ENCODE results near the gene TEAD1. TPM values are rescaled to one million over a fixed set of nuclear protein-coding genes. Genes with fewer than 3 reads are reported as not detected.

TEAD1 gene
- total and polyA plus RNA-seq, 7 donors: 3.2 to 200 (median 155) TPM

DNA sequence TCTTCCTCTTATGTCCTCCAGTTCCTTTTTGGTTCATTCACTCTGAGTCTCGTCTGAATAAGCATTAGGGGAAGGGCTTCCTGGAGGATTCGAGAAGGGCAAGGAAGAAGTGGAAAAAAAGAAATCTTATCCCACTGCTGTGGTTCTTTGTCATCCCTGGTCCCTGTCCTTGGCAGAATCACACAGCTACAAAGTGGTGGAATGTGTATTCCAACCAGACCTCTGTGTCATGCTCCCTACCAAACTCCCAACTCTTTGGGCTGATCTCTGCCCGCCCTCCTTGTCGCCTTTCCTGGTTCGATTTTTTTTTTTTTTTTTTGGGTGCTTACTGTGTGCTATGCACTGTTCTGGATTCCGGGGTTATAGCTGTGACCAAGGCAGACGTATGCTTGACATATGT is 61.0 kb downstream of the TEAD1 start:
- Histone ChIP-seq H3K4me3 (no peak overlapping the region), H3K27ac (no peak overlapping the region), H3K4me1 (peaks cover 0 to 25% (median 18%) of the 10 kb centered on the region in 4 donors), H3K36me3 (no peaks in the 10 kb centered on the region), H3K27me3 (no peaks in the 10 kb centered on the region), H3K9me3 (no peaks in the 10 kb centered on the region)
- DNase-seq: no peak
- intact Hi-C loops (cut with DNase I): no loop called here
- no peak for TF ChIP-seq EP300 (IDR thresholded peaks at IDR 0.05)
- WGBS, 2 donors: 89 to 91% methylated on average over 7 of the region's 7 CpGs

DNA sequence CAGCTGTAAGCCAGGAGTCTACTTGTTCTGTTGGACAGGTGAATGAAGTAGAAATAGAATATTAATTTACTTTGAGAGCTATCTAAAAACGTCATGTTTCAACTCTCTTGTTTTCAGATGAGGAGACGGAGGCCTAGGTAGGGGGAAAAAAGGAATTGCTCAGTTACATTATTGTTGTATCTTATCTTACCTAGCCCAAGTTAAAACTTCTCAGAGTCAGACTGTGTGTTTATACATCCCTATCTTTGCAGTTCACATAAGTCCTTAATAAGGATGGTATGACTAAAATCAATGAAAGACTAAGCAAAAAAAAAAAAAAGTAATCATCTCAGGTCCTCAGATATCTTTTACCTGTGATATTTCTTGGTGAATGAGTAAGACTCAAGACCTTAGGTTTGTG is 62.8 kb downstream of the TEAD1 start:
- TF ChIP-seq, protein P1, sequence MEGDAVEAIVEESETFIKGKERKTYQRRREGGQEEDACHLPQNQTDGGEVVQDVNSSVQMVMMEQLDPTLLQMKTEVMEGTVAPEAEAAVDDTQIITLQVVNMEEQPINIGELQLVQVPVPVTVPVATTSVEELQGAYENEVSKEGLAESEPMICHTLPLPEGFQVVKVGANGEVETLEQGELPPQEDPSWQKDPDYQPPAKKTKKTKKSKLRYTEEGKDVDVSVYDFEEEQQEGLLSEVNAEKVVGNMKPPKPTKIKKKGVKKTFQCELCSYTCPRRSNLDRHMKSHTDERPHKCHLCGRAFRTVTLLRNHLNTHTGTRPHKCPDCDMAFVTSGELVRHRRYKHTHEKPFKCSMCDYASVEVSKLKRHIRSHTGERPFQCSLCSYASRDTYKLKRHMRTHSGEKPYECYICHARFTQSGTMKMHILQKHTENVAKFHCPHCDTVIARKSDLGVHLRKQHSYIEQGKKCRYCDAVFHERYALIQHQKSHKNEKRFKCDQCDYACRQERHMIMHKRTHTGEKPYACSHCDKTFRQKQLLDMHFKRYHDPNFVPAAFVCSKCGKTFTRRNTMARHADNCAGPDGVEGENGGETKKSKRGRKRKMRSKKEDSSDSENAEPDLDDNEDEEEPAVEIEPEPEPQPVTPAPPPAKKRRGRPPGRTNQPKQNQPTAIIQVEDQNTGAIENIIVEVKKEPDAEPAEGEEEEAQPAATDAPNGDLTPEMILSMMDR (IDR thresholded peaks at IDR 0.05): no peak
- TF ChIP-seq POLR2A (IDR thresholded peaks at IDR 0.05) (no peak), EP300 (IDR thresholded peaks at IDR 0.05) (no peak), POLR2AphosphoS5 (IDR thresholded peaks at IDR 0.05) (no peak)
- 88 to 92% methylated on average over 2 of the region's 2 CpGs for WGBS, 2 donors
- H3K4me1 ChIP-seq: peaks cover 0 to 28% (median 20%) of the 10 kb centered on the region in 4 donors
- no peaks in the 10 kb centered on the region for H3K9me3 ChIP-seq
- intact Hi-C loops (cut with DNase I): no loop called here
- H3K4me3 ChIP-seq: no peak overlapping the region
- no peaks in the 10 kb centered on the region for H3K36me3 ChIP-seq
- no peaks in the 10 kb centered on the region for H3K27me3 ChIP-seq
- no peak overlapping the region for H3K27ac ChIP-seq
- no peak for DNase-seq

DNA sequence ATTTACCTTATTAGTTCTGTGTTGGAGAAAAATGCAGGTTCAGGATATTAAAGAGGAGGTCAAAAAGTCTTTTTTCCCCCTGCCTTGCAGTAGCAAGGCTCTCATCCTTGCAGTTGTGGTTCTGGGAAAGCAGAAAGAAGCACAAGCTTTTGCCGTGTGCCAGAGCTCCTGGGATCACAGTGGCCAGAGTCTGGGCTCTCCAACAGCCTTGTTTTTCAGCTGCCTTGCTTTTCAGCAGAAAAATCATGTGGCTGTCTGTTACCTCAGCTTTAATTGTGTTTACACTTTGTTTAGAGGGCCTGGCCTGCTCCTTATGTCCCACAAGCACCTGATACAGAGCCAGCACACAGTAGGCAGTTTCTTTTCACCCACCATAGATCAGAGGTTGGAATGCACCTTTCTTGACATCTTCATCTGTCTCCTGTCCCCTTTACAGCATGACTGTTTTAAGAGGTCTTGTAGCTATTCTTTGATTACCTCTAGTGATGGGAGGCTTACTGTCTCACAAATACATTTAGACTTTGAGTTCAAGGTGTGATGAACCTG is 67.5 kb downstream of the TEAD1 start:
- 63 to 68% methylated on average over 1 of the region's 1 CpG for WGBS, 2 donors
- DNase-seq: no peak
- intact Hi-C loops (cut with DNase I): no loop called here
- TF ChIP-seq EP300 (IDR thresholded peaks at IDR 0.05) (no peak), POLR2A (IDR thresholded peaks at IDR 0.05) (no peak), POLR2AphosphoS5 (IDR thresholded peaks at IDR 0.05) (no peak)
- TF ChIP-seq, protein P1 (IDR thresholded peaks at IDR 0.05): no peak
- Histone ChIP-seq H3K4me3 (no peak overlapping the region), H3K9me3 (no peaks in the 10 kb centered on the region), H3K4me1 (peaks cover 0 to 41% (median 21%) of the 10 kb centered on the region in 4 donors), H3K27ac (peak overlapping the region in 1 of 4 donors; percentile 12), H3K27me3 (no peaks in the 10 kb centered on the region), H3K36me3 (no peaks in the 10 kb centered on the region)

DNA sequence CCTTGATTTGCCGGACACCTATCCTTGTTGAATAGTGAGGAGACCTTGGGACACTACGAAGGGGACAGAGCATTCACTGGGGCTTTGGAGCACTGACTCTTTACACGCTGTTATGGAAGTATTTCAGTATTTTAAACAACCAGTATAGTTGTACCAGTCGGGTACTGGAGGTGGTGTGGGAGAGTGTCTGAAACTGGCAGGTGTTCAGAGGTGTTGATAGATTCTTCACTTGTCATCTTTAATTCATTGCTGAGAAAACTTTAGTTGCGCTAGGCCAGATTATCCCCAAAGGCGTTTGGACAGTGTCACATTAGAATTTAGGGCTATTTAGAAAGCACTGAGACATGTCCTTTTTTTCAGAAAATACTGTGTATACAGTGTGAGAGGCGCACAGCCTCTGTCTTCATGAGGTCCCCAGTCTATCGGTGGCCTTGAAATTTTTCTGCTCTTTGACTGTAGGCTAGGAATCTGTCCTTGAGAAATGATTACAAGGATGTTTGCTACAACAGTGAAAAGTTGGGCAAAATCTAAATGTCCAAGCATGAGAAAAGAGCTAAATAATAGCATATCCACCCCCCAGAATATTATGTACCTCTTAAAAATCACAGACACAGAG is 69.7 kb downstream of the TEAD1 start:
- no peak overlapping the region for H3K4me3 ChIP-seq
- H3K27ac ChIP-seq: peak overlapping the region in 3 of 4 donors; percentile 53 to 64 (median 55)
- 85 to 91% methylated on average over 8 of the region's 8 CpGs for WGBS, 2 donors
- no peak for DNase-seq
- peaks cover 0 to 51% (median 30%) of the 10 kb centered on the region in 4 donors for H3K4me1 ChIP-seq
- H3K27me3 ChIP-seq: no peaks in the 10 kb centered on the region
- TF ChIP-seq, protein P1 (IDR thresholded peaks at IDR 0.05): no peak
- TF ChIP-seq EP300 (IDR thresholded peaks at IDR 0.05) (no peak), POLR2AphosphoS5 (IDR thresholded peaks at IDR 0.05) (no peak), POLR2A (IDR thresholded peaks at IDR 0.05) (no peak)
- H3K9me3 ChIP-seq: no peaks in the 10 kb centered on the region
- intact Hi-C loops (cut with DNase I): no loop called here
- H3K36me3 ChIP-seq: no peaks in the 10 kb centered on the region

DNA sequence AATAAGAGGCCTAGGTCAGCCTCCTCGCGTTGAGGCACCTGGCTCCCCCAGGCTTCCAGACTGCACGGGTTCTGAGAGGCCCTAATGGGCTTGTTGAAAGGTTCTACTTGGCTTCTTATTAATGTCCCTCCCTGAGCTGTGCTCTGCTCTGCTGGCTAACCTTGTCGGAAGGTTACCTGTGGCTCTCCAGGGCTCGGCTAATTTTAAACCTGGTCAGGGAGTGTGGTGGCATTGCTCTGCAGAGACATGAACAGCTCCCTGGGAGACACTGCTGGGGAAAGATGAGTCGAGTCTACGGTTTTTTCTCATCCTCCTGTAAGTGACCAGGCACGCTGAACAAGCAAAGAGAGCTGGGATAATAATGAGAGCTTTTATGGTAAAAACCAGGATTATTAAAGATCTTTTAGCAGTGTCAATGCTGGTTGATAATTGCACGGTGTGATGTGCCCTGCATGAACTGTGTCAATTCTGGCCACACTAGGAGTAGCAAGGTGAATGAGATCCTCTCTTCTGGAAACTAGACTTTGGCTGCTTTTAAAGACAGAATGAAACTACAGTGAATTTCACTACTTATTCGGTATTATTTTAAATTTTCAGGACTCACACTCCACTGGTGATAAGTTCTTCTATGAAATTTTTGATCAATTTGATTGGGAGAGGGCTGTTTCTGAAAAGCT is 70.7 kb downstream of the TEAD1 start:
- Histone ChIP-seq H3K4me1 (peaks cover 0 to 58% (median 40%) of the 10 kb centered on the region in 4 donors), H3K27ac (peak overlapping the region in 3 of 4 donors; percentile 53 to 64 (median 55)), H3K36me3 (no peaks in the 10 kb centered on the region), H3K9me3 (no peaks in the 10 kb centered on the region), H3K27me3 (no peaks in the 10 kb centered on the region), H3K4me3 (no peak overlapping the region)
- DNase-seq: no peak
- TF ChIP-seq EP300 (IDR thresholded peaks at IDR 0.05) (no peak), POLR2AphosphoS5 (IDR thresholded peaks at IDR 0.05) (no peak), POLR2A (IDR thresholded peaks at IDR 0.05) (no peak)
- TF ChIP-seq, protein P1 (IDR thresholded peaks at IDR 0.05): no peak
- intact Hi-C loops (cut with DNase I): no loop called here
- WGBS, 2 donors: 85 to 88% methylated on average over 10 of the region's 10 CpGs
